Tibial nerve (tissue), 4 donors: ENCODE measurements around the gene MCCC1. TPM values are rescaled to one million over a fixed set of nuclear protein-coding genes. Genes with fewer than 3 reads are reported as not detected.

Source experiments
- DNase-seq, 2 donors: peaks; one replicate each; pipeline ENCODE4 v3.0.0-alpha.2; 2019; ENCODE audit warnings: low spot score in 2 of 2
- H3K27ac ChIP-seq, 4 donors: fragments of 200-600 bp; sonication (generic) in 3 of 4; one replicate each; pipeline ENCODE4 v1.5.1; 2017 to 2019; ENCODE audit warnings: mild to moderate bottlenecking in 1 of 4
- H3K27me3 ChIP-seq, 2 donors: fragments of 200-600 bp; sonication (generic) in 1 of 2; one replicate each; pipeline versions ENCODE4 v1.5.1 to v1.6.0; 2017 to 2019
- H3K36me3 ChIP-seq, 3 donors: fragments of 200-600 bp; sonication (generic); one replicate each; pipeline ENCODE4 v1.5.1; 2018 to 2019
- H3K4me1 ChIP-seq, 4 donors: fragments of 200-600 bp; sonication (generic) in 3 of 4; one replicate each; pipeline ENCODE4 v1.5.1; 2017 to 2019
- H3K4me3 ChIP-seq, 4 donors: fragments of 200-600 bp; sonication (generic) in 3 of 4; one replicate each; pipeline ENCODE4 v1.5.1; 2017 to 2019; ENCODE audit warnings: mild to moderate bottlenecking in 1 of 4, moderate library complexity in 1 of 4
- H3K9me3 ChIP-seq, 4 donors: fragments of 200-600 bp; sonication (generic) in 3 of 4; one replicate each; pipeline ENCODE4 v1.5.1; 2017 to 2019
- EP300 ChIP-seq, 2 donors: sonication (generic); formaldehyde crosslinking; IDR thresholded peaks; one replicate each; pipeline ENCODE4 v1.6.1; 2017; ENCODE audit warnings: antibody characterized with exemption in 2 of 2, mild to moderate bottlenecking in 1 of 2
- POLR2A ChIP-seq, 2 donors: fragments of 450-650 bp; IDR thresholded peaks; one replicate each; pipeline ENCODE4 v1.6.1; 2017; ENCODE audit warnings: antibody characterized with exemption in 2 of 2, mild to moderate bottlenecking in 2 of 2, moderate library complexity in 2 of 2
- WGBS, 2 donors: methylation state at CpG; one replicate each; pipeline ENCODE4 v1.1.5; 2018; 5-methylcytosine and 5-hydroxymethylcytosine counted together
- total RNA-seq, 4 donors: library from RNA; depleted of rRNA; stranded (reverse); fragments of >200 nt; gene quantifications; one replicate each; pipeline ENCODE4 v1.1.0, GENCODE V29; 2016
- TF ChIP-seq, protein P1 (sequence below), 5 experiments: fragments of 200-600 bp in 3 of 5; fragments of 450-650 bp in 2 of 5; sonication (generic) in 3 of 5; IDR thresholded peaks; one replicate each; pipeline ENCODE4 v1.5.1; 2016 to 2019; ENCODE audit warnings: antibody characterized with exemption in 5 of 5, mild to moderate bottlenecking in 3 of 5, moderate library complexity in 2 of 5

Gene MCCC1
- total RNA-seq, 4 donors from 2014 or later: 39.9 to 61.2 (median 48.1) TPM

DNA sequence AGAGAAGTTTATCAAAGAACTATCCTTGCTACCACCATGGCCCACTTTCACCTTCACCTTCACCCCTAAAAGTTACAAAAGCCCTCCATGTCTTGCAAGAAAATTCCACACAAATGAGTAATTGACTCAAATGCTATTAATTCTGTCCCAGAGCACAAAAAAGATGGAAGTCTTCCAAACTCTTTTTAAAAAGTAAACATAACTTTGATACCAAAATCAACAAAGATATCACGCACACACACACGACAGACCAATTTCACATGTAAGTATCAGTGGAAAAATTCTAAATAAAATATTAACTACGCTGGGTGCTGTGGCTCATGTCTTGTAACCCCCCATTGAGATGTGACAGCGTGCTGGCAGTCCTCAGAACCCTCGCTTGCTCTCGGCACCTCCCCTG lies 1.1 kb upstream of the MCCC1 start:
- H3K9me3 ChIP-seq: no peaks in the 10 kb centered on the region
- H3K4me3 ChIP-seq: no peak overlapping the region
- peaks cover 0 to 4% (median 0%) of the 10 kb centered on the region in 3 donors for H3K36me3 ChIP-seq
- H3K4me1 ChIP-seq: peaks cover 0 to 23% (median 7%) of the 10 kb centered on the region in 4 donors
- 60 to 70% methylated on average over 6 of the region's 6 CpGs for WGBS, 2 donors
- H3K27me3 ChIP-seq: no peaks in the 10 kb centered on the region
- TF ChIP-seq POLR2A (IDR thresholded peaks at IDR 0.05) (no peak), EP300 (IDR thresholded peaks at IDR 0.05) (no peak)
- TF ChIP-seq, protein P1, sequence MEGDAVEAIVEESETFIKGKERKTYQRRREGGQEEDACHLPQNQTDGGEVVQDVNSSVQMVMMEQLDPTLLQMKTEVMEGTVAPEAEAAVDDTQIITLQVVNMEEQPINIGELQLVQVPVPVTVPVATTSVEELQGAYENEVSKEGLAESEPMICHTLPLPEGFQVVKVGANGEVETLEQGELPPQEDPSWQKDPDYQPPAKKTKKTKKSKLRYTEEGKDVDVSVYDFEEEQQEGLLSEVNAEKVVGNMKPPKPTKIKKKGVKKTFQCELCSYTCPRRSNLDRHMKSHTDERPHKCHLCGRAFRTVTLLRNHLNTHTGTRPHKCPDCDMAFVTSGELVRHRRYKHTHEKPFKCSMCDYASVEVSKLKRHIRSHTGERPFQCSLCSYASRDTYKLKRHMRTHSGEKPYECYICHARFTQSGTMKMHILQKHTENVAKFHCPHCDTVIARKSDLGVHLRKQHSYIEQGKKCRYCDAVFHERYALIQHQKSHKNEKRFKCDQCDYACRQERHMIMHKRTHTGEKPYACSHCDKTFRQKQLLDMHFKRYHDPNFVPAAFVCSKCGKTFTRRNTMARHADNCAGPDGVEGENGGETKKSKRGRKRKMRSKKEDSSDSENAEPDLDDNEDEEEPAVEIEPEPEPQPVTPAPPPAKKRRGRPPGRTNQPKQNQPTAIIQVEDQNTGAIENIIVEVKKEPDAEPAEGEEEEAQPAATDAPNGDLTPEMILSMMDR (IDR thresholded peaks at IDR 0.05): no peak
- no peak for DNase-seq
- H3K27ac ChIP-seq: peak overlapping the region; percentile 81 to 95 (median 92)

DNA sequence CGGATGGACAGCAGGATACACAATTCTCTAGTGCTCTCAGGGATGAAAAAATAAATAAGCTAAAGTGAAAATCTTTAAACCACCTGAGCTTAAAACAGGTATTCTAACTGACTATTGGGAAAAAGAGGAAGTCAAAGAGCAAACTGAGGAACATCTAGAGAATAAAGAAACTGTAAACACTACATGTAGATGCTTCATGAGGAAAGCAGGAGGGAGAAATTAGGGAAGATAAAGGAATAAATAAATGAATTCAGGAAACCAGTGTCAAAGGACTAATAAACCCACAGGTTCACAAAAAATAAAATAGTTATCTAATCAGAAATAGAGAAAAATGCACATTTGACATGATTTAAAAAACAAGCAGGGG lies 525 bp upstream of the MCCC1 start:
- Histone ChIP-seq H3K27me3 (no peaks in the 10 kb centered on the region), H3K4me1 (peaks cover 0 to 23% (median 7%) of the 10 kb centered on the region in 4 donors), H3K27ac (peak overlapping the region; percentile 81 to 95 (median 92)), H3K36me3 (peaks cover 0 to 4% (median 0%) of the 10 kb centered on the region in 3 donors), H3K9me3 (no peaks in the 10 kb centered on the region), H3K4me3 (peak overlapping the region in 3 of 4 donors; percentile 91 to 97 (median 92))
- no peak for DNase-seq
- 0 to 7% methylated on average over 1 of the region's 1 CpG for WGBS, 2 donors
- TF ChIP-seq POLR2A (IDR thresholded peaks at IDR 0.05) (no peak), EP300 (IDR thresholded peaks at IDR 0.05) (no peak)
- TF ChIP-seq, protein P1 (IDR thresholded peaks at IDR 0.05): no peak

DNA sequence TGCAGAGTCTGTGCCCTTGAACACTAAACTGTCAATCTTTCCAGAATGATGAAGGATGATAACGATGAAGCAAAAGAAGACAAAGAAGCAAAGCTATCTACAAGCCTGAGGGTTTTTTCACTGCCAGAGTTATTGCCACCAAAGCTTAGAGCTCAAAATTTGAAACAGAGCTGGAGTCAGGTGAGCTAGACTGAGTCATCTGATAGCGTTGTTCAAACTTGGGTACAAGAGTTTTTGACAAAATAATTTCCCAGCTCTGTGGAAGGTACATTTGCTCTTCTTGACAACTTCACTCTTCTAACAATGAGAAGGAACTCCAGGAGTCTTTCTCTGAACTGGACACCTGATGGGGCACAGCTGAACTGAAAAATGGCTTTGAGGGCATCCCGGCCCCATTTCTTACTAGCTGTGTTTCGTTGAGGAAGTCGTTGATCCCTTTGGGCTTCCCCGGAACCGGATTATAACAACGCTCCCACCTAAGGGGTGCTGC lies 715 bp downstream of the MCCC1 start:
- no peak for TF ChIP-seq POLR2A (IDR thresholded peaks at IDR 0.05)
- no peak for TF ChIP-seq EP300 (IDR thresholded peaks at IDR 0.05)
- TF ChIP-seq, protein P1 (IDR thresholded peaks at IDR 0.05): no peak
- Histone ChIP-seq H3K36me3 (peaks cover 0 to 4% (median 0%) of the 10 kb centered on the region in 3 donors), H3K4me1 (peaks cover 0 to 23% (median 7%) of the 10 kb centered on the region in 4 donors), H3K4me3 (peak overlapping the region; percentile 65 to 97 (median 92)), H3K9me3 (no peaks in the 10 kb centered on the region), H3K27ac (peak overlapping the region; percentile 81 to 95 (median 92)), H3K27me3 (no peaks in the 10 kb centered on the region)
- no peak for DNase-seq
- WGBS, 2 donors: 5 to 7% methylated on average over 8 of the region's 8 CpGs

DNA sequence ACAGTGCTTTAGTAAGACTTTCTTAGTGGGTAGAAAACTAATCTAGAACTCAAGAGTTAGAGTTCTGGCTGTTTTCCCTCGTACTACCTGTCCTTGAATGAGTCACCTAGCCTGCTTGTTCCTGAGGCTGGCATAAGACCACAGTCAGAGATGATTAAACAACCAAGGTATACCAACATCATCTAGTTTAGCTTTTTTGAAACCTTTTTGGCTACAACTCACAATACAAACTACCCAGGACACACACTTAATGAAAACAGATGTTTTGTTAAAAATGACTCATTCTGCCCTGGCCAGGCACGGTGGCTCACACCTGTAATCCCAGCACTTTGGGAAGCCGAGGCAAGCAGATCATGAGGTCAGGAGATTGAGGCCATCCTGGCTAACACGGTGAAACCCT lies 4.6 kb downstream of the MCCC1 start:
- WGBS, 2 donors: 91 to 94% methylated on average over 4 of the region's 4 CpGs
- no peak overlapping the region for H3K27ac ChIP-seq
- no peaks in the 10 kb centered on the region for H3K27me3 ChIP-seq
- H3K4me3 ChIP-seq: no peak overlapping the region
- H3K36me3 ChIP-seq: peaks cover 0 to 39% (median 5%) of the 10 kb centered on the region in 3 donors
- H3K4me1 ChIP-seq: peaks cover 0 to 15% (median 7%) of the 10 kb centered on the region in 4 donors
- TF ChIP-seq, protein P1 (IDR thresholded peaks at IDR 0.05): no peak
- TF ChIP-seq POLR2A (IDR thresholded peaks at IDR 0.05) (no peak), EP300 (IDR thresholded peaks at IDR 0.05) (no peak)
- H3K9me3 ChIP-seq: no peaks in the 10 kb centered on the region
- DNase-seq: no peak

DNA sequence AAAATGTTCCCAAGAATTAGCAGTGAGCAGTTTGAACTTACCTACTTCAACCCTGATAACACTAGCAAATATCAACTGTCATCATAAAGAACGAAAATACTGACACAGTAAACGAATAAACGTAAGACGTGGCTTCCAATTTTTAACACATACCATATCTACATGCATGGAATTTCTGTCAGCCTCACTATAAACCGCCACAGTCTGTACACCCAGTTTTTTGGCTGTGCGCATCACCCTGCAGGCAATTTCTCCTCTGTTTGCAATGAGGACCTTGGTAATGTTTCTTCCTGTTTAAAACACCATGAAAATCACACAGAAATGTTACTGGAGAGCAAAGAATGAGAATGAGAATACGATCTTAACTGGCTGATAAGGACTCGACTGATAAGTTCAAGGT lies 7.0 kb downstream of the MCCC1 start:
- 96 to 98% methylated on average over 8 of the region's 8 CpGs for WGBS, 2 donors
- no peaks in the 10 kb centered on the region for H3K9me3 ChIP-seq
- H3K4me1 ChIP-seq: no peaks in the 10 kb centered on the region
- no peak for TF ChIP-seq EP300 (IDR thresholded peaks at IDR 0.05)
- TF ChIP-seq, protein P1 (IDR thresholded peaks at IDR 0.05): no peak
- TF ChIP-seq POLR2A (IDR thresholded peaks at IDR 0.05): no peak
- peaks cover 0 to 61% (median 5%) of the 10 kb centered on the region in 3 donors for H3K36me3 ChIP-seq
- no peak for DNase-seq
- no peaks in the 10 kb centered on the region for H3K27me3 ChIP-seq
- H3K27ac ChIP-seq: no peak overlapping the region
- H3K4me3 ChIP-seq: no peak overlapping the region
